ENCODE results near the gene SLC17A3. TPM values are rescaled to one million over a fixed set of nuclear protein-coding genes. Genes with fewer than 3 reads are reported as not detected.

Gene SLC17A3
- total and polyA plus RNA-seq, 2 experiments from 2014 or later: 0.23 to 0.57 TPM

GRCh38 chr6:25893778-25894177 lies 19.7 kb upstream of the SLC17A3 start:
- 88% methylated on average over 6 of the region's 6 CpGs for WGBS (ENCODE audit: low lambda C conversion rate, missing lambda C conversion rate)
- H3K79me2 ChIP-seq: no peaks in the 10 kb centered on the region
- no peak for DNase-seq (ENCODE audit: low spot score)
- no peaks in the 10 kb centered on the region for H3K9me3 ChIP-seq (ENCODE audit: low read depth)
- no peak overlapping the region for H3K4me2 ChIP-seq
- H3K4me1 ChIP-seq (ENCODE audit: insufficient read depth): peaks cover 7% of the 10 kb centered on the region
- H2AFZ ChIP-seq: no peak overlapping the region
- no peaks in the 10 kb centered on the region for H3K36me3 ChIP-seq (replicated peaks; ENCODE audit: insufficient read depth, low read depth)
- no peak for TF ChIP-seq EZH2 (IDR thresholded peaks at IDR 0.05; ENCODE audit: borderline replicate concordance)
- no peak for TF ChIP-seq CTCF (IDR thresholded peaks at IDR 0.05; ENCODE audit: poor library complexity)
- TF ChIP-seq EZH2phosphoT487 (IDR thresholded peaks at IDR 0.05; ENCODE audit: low read depth, severe bottlenecking, unreplicated experiment): no peak
- H3K4me3 ChIP-seq: no peak overlapping the region
- no peak overlapping the region for H3K27ac ChIP-seq
- H4K20me1 ChIP-seq (ENCODE audit: insufficient read depth, poor library complexity, severe bottlenecking): no peaks in the 10 kb centered on the region
- H3K9me2 ChIP-seq (replicated peaks; ENCODE audit: insufficient read depth): no peaks in the 10 kb centered on the region
- no peaks in the 10 kb centered on the region for H3K27me3 ChIP-seq

GRCh38 chr6:25892877-25893276 lies 18.8 kb upstream of the SLC17A3 start:
- no peaks in the 10 kb centered on the region for H3K4me1 ChIP-seq (ENCODE audit: insufficient read depth)
- TF ChIP-seq EZH2 (IDR thresholded peaks at IDR 0.05; ENCODE audit: borderline replicate concordance) (no peak), EZH2phosphoT487 (IDR thresholded peaks at IDR 0.05; ENCODE audit: low read depth, severe bottlenecking, unreplicated experiment) (no peak), CTCF (IDR thresholded peaks at IDR 0.05; ENCODE audit: poor library complexity) (no peak)
- H3K4me2 ChIP-seq: no peak overlapping the region
- no peak overlapping the region for H2AFZ ChIP-seq
- H3K9me3 ChIP-seq (ENCODE audit: low read depth): no peaks in the 10 kb centered on the region
- H3K27me3 ChIP-seq: no peaks in the 10 kb centered on the region
- H3K36me3 ChIP-seq (replicated peaks; ENCODE audit: insufficient read depth, low read depth): no peaks in the 10 kb centered on the region
- no peak overlapping the region for H3K4me3 ChIP-seq
- no peaks in the 10 kb centered on the region for H3K79me2 ChIP-seq
- no peak overlapping the region for H3K27ac ChIP-seq
- DNase-seq (ENCODE audit: low spot score): no peak
- no peaks in the 10 kb centered on the region for H3K9me2 ChIP-seq (replicated peaks; ENCODE audit: insufficient read depth)
- no peaks in the 10 kb centered on the region for H4K20me1 ChIP-seq (ENCODE audit: insufficient read depth, poor library complexity, severe bottlenecking)

GRCh38 chr6:25889877-25890853 lies 16.1 kb upstream of the SLC17A3 start:
- Histone ChIP-seq H2AFZ (no peak overlapping the region), H3K27me3 (no peaks in the 10 kb centered on the region), H3K27ac (no peak overlapping the region), H3K9me3 (ENCODE audit: low read depth) (no peaks in the 10 kb centered on the region), H3K9me2 (replicated peaks; ENCODE audit: insufficient read depth) (no peaks in the 10 kb centered on the region), H3K79me2 (no peaks in the 10 kb centered on the region), H3K4me2 (no peak overlapping the region), H3K4me1 (ENCODE audit: insufficient read depth) (no peaks in the 10 kb centered on the region), H4K20me1 (ENCODE audit: insufficient read depth, poor library complexity, severe bottlenecking) (no peaks in the 10 kb centered on the region), H3K4me3 (no peak overlapping the region), H3K36me3 (replicated peaks; ENCODE audit: insufficient read depth, low read depth) (no peaks in the 10 kb centered on the region)
- TF ChIP-seq CTCF (IDR thresholded peaks at IDR 0.05; ENCODE audit: poor library complexity) (peak; percentile 78), EZH2phosphoT487 (IDR thresholded peaks at IDR 0.05; ENCODE audit: low read depth, severe bottlenecking, unreplicated experiment) (no peak)
- DNase-seq (ENCODE audit: low spot score): peak; percentile 72
- 57% methylated on average over 5 of the region's 5 CpGs for WGBS (ENCODE audit: low lambda C conversion rate, missing lambda C conversion rate)
